Ishikawa (cell line): ENCODE results near the gene MERTK.
A peak's percentile ranks its signal among the peaks of the same experiment; 100 is the strongest.

Source experiments
- CEBPB ChIP-seq: IDR thresholded peaks from 2 replicates; pipeline ENCODE4 v1.6.1; 2012
- CREB1 ChIP-seq: IDR thresholded peaks from 2 replicates; pipeline ENCODE4 v1.6.1; 2012; ENCODE audit warnings: low read depth
- EGR1 ChIP-seq: IDR thresholded peaks from 2 replicates; pipeline ENCODE4 v1.6.1; 2012
- EP300 ChIP-seq: IDR thresholded peaks from 2 replicates; pipeline ENCODE4 v1.6.1; 2012; ENCODE audit warnings: borderline replicate concordance
- FOXM1 ChIP-seq: IDR thresholded peaks from 2 replicates; pipeline ENCODE4 v1.6.1; 2012; ENCODE audit warnings: low read depth, borderline replicate concordance
- NFIC ChIP-seq: IDR thresholded peaks from 2 replicates; pipeline ENCODE4 v1.6.1; 2012
- RAD21 ChIP-seq: IDR thresholded peaks from 2 replicates; pipeline ENCODE4 v1.6.1; 2012; ENCODE audit warnings: low read depth
- TAF1 ChIP-seq: IDR thresholded peaks from 2 replicates; pipeline ENCODE4 v1.6.1; 2012; ENCODE audit warnings: low read depth, mild to moderate bottlenecking
- TCF12 ChIP-seq: IDR thresholded peaks from 2 replicates; pipeline ENCODE4 v1.6.1; 2012; ENCODE audit warnings: low read depth
- TEAD4 ChIP-seq: IDR thresholded peaks from 2 replicates; pipeline ENCODE4 v1.6.1; 2012
- YY1 ChIP-seq: IDR thresholded peaks from 2 replicates; pipeline ENCODE4 v1.6.1; 2012; ENCODE audit warnings: low read depth
- ZBTB7A ChIP-seq: IDR thresholded peaks from 2 replicates; pipeline ENCODE4 v1.6.1; 2012; ENCODE audit warnings: low read depth
- TF ChIP-seq, protein P1 (sequence below): IDR thresholded peaks from 2 replicates; pipeline ENCODE4 v1.6.1; 2012
- TF ChIP-seq, protein P2 (sequence below): IDR thresholded peaks from 2 replicates; pipeline ENCODE4 v1.6.1; 2012
- TF ChIP-seq, protein P3 (sequence below): IDR thresholded peaks from 2 replicates; pipeline ENCODE4 v1.6.1; 2012; ENCODE audit warnings: low read depth, mild to moderate bottlenecking

The MERTK gene

DNA sequence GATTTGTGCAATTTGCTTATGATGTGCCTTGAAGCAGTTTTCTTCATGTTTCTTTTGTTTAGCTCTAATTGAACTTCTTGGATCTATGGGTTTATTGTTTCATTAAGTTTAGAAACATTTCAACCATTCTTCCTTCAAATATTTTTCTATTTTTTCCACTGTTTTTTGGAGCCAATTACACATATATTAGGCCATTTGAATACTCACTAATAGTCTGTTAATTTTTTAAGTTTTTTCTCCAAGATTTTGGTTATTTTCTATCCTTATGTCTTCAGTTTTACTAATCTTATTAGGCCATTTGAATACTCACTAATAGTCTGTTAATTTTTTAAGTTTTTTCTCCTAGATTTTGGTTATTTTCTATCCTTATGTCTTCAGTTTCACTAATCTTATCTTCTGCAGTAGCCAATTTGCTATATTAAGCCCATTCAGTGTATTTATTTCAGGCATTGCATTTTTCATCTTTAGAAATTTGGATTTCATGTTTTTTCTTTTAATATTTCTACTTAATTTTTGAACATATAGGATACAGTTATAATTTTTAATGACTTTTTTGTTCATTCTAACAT is 147.1 kb downstream of the MERTK start:
- TF ChIP-seq NFIC: no peak
- TF ChIP-seq, protein P1, sequence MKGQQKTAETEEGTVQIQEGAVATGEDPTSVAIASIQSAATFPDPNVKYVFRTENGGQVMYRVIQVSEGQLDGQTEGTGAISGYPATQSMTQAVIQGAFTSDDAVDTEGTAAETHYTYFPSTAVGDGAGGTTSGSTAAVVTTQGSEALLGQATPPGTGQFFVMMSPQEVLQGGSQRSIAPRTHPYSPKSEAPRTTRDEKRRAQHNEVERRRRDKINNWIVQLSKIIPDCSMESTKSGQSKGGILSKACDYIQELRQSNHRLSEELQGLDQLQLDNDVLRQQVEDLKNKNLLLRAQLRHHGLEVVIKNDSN: no peak
- no peak for TF ChIP-seq EP300
- TF ChIP-seq, protein P2, sequence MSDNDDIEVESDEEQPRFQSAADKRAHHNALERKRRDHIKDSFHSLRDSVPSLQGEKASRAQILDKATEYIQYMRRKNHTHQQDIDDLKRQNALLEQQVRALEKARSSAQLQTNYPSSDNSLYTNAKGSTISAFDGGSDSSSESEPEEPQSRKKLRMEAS: no peak

DNA sequence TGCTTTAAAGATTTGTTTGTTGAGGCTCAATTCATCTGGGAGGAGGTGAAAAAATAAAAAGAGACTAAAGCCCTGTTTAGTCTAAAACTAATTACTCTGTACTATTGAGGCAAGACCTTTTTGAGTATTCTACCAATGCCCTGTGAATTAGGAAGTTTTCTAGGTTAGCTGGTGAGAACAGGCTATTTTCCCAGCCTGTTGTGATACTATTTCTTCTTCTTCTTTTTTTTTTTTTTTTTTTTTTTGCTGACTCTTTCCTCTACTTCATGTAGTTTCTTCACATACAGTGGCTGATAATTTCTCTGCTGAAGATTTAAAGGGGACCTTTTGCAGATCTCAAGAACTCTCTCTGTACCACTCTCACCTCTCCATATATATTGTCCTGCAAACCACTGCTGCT is 147.8 kb downstream of the MERTK start:
- TF ChIP-seq, protein P2: no peak
- TF ChIP-seq, protein P1: no peak
- TF ChIP-seq CEBPB: no peak
- no peak for TF ChIP-seq TEAD4

DNA sequence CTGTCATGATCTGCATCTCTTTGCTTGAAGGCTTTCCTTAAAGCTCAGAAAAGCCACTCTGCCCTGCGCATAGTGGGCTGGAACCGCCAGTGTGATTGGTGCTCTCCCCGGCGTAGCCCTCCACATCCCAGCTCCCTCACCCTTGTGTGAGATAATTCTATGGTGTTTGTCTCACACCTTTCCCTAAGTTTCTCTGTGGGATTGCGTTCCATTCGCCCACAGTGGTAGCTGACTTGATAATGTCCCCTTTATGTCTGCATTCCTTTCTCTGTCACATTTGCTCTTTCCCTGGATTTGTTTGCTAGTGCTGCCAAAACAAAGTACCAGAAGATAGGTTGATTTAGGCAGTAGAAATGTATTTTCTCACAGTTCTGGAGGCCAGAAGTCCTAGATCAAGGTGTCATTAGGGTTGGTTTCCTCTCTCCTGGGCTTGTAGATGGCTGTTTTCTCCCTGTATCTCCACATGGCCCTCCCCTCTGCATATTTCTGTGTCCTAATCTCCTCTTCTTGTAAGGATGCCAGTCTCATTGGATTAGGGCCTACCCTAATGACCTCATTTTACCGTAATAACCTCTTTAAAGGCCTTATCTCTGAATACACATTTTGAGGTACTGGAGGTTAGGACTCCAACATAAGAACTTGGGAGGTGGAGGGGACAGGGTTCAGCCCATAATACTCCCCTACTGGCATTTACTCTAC is 149.3 kb downstream of the MERTK start:
- TF ChIP-seq ZBTB7A (no peak), NFIC (no peak), CREB1 (no peak), EP300 (no peak), FOXM1 (no peak), TAF1 (no peak), EGR1 (no peak), CEBPB (no peak), RAD21 (no peak), YY1 (no peak), TCF12 (no peak), TEAD4 (no peak)
- TF ChIP-seq, protein P2: no peak
- TF ChIP-seq, protein P1: no peak
- TF ChIP-seq, protein P3, sequence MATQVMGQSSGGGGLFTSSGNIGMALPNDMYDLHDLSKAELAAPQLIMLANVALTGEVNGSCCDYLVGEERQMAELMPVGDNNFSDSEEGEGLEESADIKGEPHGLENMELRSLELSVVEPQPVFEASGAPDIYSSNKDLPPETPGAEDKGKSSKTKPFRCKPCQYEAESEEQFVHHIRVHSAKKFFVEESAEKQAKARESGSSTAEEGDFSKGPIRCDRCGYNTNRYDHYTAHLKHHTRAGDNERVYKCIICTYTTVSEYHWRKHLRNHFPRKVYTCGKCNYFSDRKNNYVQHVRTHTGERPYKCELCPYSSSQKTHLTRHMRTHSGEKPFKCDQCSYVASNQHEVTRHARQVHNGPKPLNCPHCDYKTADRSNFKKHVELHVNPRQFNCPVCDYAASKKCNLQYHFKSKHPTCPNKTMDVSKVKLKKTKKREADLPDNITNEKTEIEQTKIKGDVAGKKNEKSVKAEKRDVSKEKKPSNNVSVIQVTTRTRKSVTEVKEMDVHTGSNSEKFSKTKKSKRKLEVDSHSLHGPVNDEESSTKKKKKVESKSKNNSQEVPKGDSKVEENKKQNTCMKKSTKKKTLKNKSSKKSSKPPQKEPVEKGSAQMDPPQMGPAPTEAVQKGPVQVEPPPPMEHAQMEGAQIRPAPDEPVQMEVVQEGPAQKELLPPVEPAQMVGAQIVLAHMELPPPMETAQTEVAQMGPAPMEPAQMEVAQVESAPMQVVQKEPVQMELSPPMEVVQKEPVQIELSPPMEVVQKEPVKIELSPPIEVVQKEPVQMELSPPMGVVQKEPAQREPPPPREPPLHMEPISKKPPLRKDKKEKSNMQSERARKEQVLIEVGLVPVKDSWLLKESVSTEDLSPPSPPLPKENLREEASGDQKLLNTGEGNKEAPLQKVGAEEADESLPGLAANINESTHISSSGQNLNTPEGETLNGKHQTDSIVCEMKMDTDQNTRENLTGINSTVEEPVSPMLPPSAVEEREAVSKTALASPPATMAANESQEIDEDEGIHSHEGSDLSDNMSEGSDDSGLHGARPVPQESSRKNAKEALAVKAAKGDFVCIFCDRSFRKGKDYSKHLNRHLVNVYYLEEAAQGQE: no peak

DNA sequence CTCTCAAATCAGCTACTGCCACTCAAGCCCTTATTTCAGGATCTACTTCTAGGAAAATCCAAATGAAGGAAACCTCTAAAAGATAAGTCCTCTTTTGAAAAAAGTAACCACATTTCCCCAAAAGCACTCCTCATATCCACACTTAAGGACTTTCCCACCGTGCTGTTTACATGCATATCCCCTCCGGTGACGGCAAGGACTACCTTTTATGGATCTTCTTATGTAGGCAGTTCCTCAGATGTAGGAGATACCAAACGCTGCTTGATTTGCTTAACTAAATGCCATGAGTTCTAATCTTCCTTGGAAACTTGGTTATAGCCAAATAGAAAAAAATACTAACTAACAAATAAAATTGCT is 149.8 kb downstream of the MERTK start:
- TF ChIP-seq NFIC (no peak), ZBTB7A (no peak)

DNA sequence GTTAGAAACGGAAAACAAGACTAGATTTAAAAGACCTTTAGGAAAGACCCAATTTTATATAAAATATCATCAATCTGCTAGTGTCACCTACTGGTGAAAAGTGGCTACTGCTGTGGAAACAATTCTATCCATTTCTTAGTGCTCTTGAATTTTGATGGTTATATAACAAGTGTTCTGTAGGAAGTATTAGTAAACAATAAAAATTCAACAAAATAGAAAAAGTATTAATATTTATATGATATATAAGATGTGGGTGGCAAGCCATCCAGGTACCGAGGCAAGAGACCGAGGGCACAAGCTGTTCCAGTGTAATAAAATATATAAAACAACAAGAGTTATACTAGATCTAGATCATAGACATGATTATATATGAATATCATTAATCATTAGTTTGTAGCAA is 150.5 kb downstream of the MERTK start:
- TF ChIP-seq, protein P1: no peak
- TF ChIP-seq RAD21: peak; percentile 85

DNA sequence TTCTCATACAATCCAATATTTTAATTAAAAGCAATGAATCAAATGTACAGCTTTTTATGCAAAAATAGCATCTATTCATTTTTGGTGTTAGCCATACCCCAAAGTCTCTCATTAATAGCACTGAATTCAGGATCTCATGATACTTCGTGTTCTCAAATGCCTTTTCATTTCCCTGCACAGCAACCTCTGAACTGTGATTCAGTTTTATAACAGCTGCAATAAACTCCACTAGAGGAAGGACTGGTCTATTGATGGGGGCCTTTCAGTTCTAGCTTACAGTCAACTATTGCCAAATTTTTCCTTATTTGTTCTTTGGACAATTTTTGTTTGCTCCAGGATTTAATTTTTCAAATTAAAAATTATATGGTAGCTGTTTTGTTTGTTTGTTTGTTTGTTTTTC is 151.9 kb downstream of the MERTK start:
- TF ChIP-seq TEAD4: no peak
- TF ChIP-seq, protein P3: no peak
- TF ChIP-seq TCF12: no peak
- no peak for TF ChIP-seq CEBPB
